CD4-positive, alpha-beta T cell (primary cell): ENCODE results near the gene TLK1. TPM values are rescaled to one million over a fixed set of nuclear protein-coding genes. Genes with fewer than 3 reads are reported as not detected.

ENCODE experiments used
- ATAC-seq: fragments of 200-7000 bp; cut with Tn5 transposase; one replicate; pipeline ENCODE4 v1.10.0; 2022; ENCODE audit warnings: mild to moderate bottlenecking; ENCODE audit not compliant: poor library complexity
- CTCF ChIA-PET: fragments of 350-600 bp; sonication (Branson Sonifier 250); formaldehyde crosslinking; loops from one replicate; lab custom pipeline; 2021; ENCODE audit warnings: antibody characterized with exemption, inconsistent platforms; lab: Charles Lee
- POLR2A ChIA-PET: fragments of 350-600 bp; sonication (Branson Sonifier 250); formaldehyde crosslinking; loops from one replicate; lab custom pipeline; 2021; ENCODE audit warnings: antibody characterized with exemption, inconsistent platforms; lab: Charles Lee
- DNase-seq, 14 experiments: peaks; one replicate each; pipeline ENCODE4 v3.0.0-alpha.2; 2013 to 2020; ENCODE audit warnings: mixed read lengths in 2 of 14
- H3K27ac ChIP-seq, 2 donors: one replicate each; pipeline versions ENCODE4 v1.5.1 to v1.7.0; 2013; ENCODE audit warnings: low read length in 2 of 2, low read depth in 1 of 2, mild to moderate bottlenecking in 1 of 2
- H3K27me3 ChIP-seq, 2 experiments: 1 replicate in 1 of 2; 2 replicates in 1 of 2; pipeline versions ENCODE4 v1.6.1 to v1.7.0; 2013; ENCODE audit warnings: low read length in 2 of 2, control low read depth in 1 of 2, mild to moderate bottlenecking in 1 of 2, moderate library complexity in 1 of 2; ENCODE audit not compliant: insufficient read depth in 2 of 2, control insufficient read depth in 1 of 2
- H3K36me3 ChIP-seq: one replicate; pipeline ENCODE4 v1.6.1; 2013; ENCODE audit warnings: low read length, control low read depth; ENCODE audit not compliant: insufficient read depth
- H3K4me1 ChIP-seq: one replicate; pipeline ENCODE4 v1.6.1; 2013; ENCODE audit warnings: low read length, control low read depth; ENCODE audit not compliant: insufficient read depth
- H3K4me3 ChIP-seq: one replicate; pipeline ENCODE4 v1.5.1; 2013; ENCODE audit warnings: mild to moderate bottlenecking, low read length, moderate library complexity
- H3K9me3 ChIP-seq, 2 experiments: 1 replicate in 1 of 2; 2 replicates in 1 of 2; pipeline versions ENCODE4 v1.6.1 to v1.7.0; 2013; ENCODE audit warnings: low read length in 2 of 2, mild to moderate bottlenecking in 2 of 2, control low read depth in 1 of 2, moderate library complexity in 1 of 2; ENCODE audit not compliant: control insufficient read depth in 1 of 2, insufficient read depth in 1 of 2
- H3K27ac Mint-ChIP-seq: one replicate; pipeline ENCODE4 v1.8.0; 2020; ENCODE audit warnings: mixed read lengths
- H3K27me3 Mint-ChIP-seq: one replicate; pipeline ENCODE4 v1.8.0; 2021; ENCODE audit warnings: mixed read lengths
- H3K36me3 Mint-ChIP-seq: one replicate; pipeline ENCODE4 v1.8.0; 2021; ENCODE audit warnings: low read depth, mixed read lengths
- H3K4me1 Mint-ChIP-seq: one replicate; pipeline ENCODE4 v1.8.0; 2021; ENCODE audit warnings: low read depth, mixed read lengths
- H3K4me3 Mint-ChIP-seq: one replicate; pipeline ENCODE4 v1.8.0; 2020; ENCODE audit warnings: mild to moderate bottlenecking, mixed read lengths
- H3K9me3 Mint-ChIP-seq: one replicate; pipeline ENCODE4 v1.8.0; 2020; ENCODE audit warnings: mixed read lengths
- CTCF ChIP-seq: fragments of 200-600 bp; IDR thresholded peaks from one replicate; pipeline ENCODE4 v1.8.0; 2022; ENCODE audit warnings: antibody characterized with exemption, mild to moderate bottlenecking
- intact Hi-C, 2 experiments: fragments of 100-400 bp; cut with DNase I in 1 of 2; cut with micrococcal nuclease in 1 of 2; formaldehyde crosslinking; loops; one replicate each; pipeline versions ENCODE4 v1.15.1 to v1.9.0; 2023 to 2025; cut with DNase I, micrococcal nuclease
- total RNA-seq, 174 experiments: library from RNA in 2 of 174; stranded (reverse) in 2 of 174; gene quantifications; one replicate each; pipeline ENCODE4 v1.2.3 and lab custom pipeline; 2021 to 2026

TLK1 gene
- total RNA-seq, 2 experiments from 2014 or later: 135 to 138 TPM

DNA sequence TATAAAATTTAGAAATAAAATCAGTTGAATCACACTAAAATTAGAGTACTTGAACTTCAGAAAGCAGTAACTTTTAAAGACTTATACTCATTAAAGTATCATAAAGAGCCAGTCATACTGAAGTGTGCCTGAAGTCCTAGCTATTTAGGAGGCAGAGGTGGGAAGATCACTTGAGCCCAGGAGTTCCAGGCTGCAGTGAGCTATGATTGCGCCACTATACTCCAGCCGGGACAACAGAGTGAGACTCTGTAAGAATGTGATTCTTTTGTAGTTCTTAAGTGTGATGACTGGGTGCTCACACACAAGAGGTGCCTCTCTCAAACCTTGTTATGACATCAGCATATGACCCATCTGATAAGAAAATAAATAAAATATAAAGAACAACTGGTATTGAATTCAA, 14.6 kb downstream of the TLK1 start:
- Mint-ChIP-seq H3K9me3 (no peaks in the 10 kb centered on the region), H3K27ac (no peak overlapping the region), H3K4me3 (no peak overlapping the region), H3K36me3 (peaks cover 14% of the 10 kb centered on the region), H3K4me1 (peaks cover 98% of the 10 kb centered on the region), H3K27me3 (no peaks in the 10 kb centered on the region)
- H3K4me1 ChIP-seq: peaks cover 37% of the 10 kb centered on the region
- POLR2A ChIA-PET: interaction anchor here (0.6 kb wide), 1 partner anchor 137 kb away, joined by 3 read pairs; no protein-coding TSS in a partner anchor
- DNase-seq (no peak), ATAC-seq (no peak)
- no peak overlapping the region for H3K27ac ChIP-seq
- no peaks in the 10 kb centered on the region for H3K27me3 ChIP-seq
- TF ChIP-seq CTCF: no peak
- H3K9me3 ChIP-seq: no peaks in the 10 kb centered on the region
- no peaks in the 10 kb centered on the region for H3K36me3 ChIP-seq
- intact Hi-C loops: no loop called here
- H3K4me3 ChIP-seq: no peak overlapping the region
- CTCF ChIA-PET: no interaction called here

GRCh38 chr2:171143670-171144062, 17.0 kb downstream of the TLK1 start:
- no peaks in the 10 kb centered on the region for H3K36me3 ChIP-seq
- Mint-ChIP-seq H3K4me3 (no peak overlapping the region), H3K27ac (no peak overlapping the region), H3K27me3 (no peaks in the 10 kb centered on the region), H3K36me3 (peaks cover 4% of the 10 kb centered on the region), H3K4me1 (peaks cover 98% of the 10 kb centered on the region), H3K9me3 (no peaks in the 10 kb centered on the region)
- peaks cover 39% of the 10 kb centered on the region for H3K4me1 ChIP-seq
- ATAC-seq (no peak), DNase-seq (no peak)
- no peak overlapping the region for H3K4me3 ChIP-seq
- no peak overlapping the region for H3K27ac ChIP-seq
- H3K27me3 ChIP-seq: no peaks in the 10 kb centered on the region
- POLR2A ChIA-PET: no interaction called here
- CTCF ChIA-PET: interaction anchor here (0.9 to 1.7 kb wide), 3 partner anchors 10 to 57 kb away, joined by 3 to 6 read pairs (median 3); no protein-coding TSS in a partner anchor
- intact Hi-C loops: loop anchor here in 1 of 2 experiments (5.0 kb wide), 1 partner anchor 36 kb away; no protein-coding TSS in a partner anchor
- no peak for TF ChIP-seq CTCF
- no peaks in the 10 kb centered on the region for H3K9me3 ChIP-seq

DNA sequence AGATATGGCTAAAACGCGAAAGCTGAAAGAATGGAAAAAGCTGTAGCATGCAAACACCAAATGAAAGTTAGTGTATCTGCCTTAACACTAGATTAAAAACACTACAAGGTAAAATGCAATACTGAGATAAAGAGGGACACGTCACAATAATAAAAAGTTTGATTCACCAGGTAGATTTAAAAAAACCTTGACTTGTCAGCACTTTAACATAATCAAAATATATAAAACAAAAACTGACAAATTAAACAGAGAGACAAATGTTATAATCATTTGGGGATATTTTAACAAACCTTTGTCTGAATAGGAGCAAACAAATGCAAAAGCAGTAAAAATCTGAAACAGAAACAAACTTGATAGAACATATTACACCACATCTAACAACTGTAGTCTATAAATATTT, 18.3 kb downstream of the TLK1 start:
- Histone ChIP-seq H3K27ac (no peak overlapping the region), H3K27me3 (no peaks in the 10 kb centered on the region), H3K4me3 (no peak overlapping the region), H3K9me3 (no peaks in the 10 kb centered on the region), H3K4me1 (peaks cover 33% of the 10 kb centered on the region), H3K36me3 (no peaks in the 10 kb centered on the region)
- Mint-ChIP-seq H3K27me3 (no peaks in the 10 kb centered on the region), H3K36me3 (peaks cover 4% of the 10 kb centered on the region), H3K27ac (no peak overlapping the region), H3K4me1 (peaks cover 92% of the 10 kb centered on the region), H3K9me3 (no peaks in the 10 kb centered on the region), H3K4me3 (peak overlapping the region; percentile 18)
- TF ChIP-seq CTCF: no peak
- ChIA-PET CTCF (no interaction called here), POLR2A (no interaction called here)
- ATAC-seq: no peak
- intact Hi-C loops: loop anchor here in 1 of 2 experiments (5.0 kb wide), 1 partner anchor 35 kb away; no protein-coding TSS in a partner anchor
- DNase-seq: no peak
